H9 (cell line): ENCODE results near the gene EIF2S2. TPM values are rescaled to one million over a fixed set of nuclear protein-coding genes. Genes with fewer than 3 reads are reported as not detected.
A peak's percentile ranks its signal among the peaks of the same experiment; 100 is the strongest.

Experiments
- DNase-seq: peaks from one replicate; pipeline ENCODE4 v3.0.0-alpha.2; 2017
- H2AFZ ChIP-seq: one replicate; pipeline ENCODE4 v1.6.1; 2013; ENCODE audit warnings: mild to moderate bottlenecking, low read length, control low read depth, moderate library complexity
- H2AK5ac ChIP-seq: 2 replicates; pipeline ENCODE4 v1.6.1; 2013; ENCODE audit warnings: low read length, control low read depth, mixed read lengths; ENCODE audit not compliant: insufficient read length
- H2BK120ac ChIP-seq: one replicate; pipeline ENCODE4 v1.6.1; 2013; ENCODE audit warnings: low read depth, mild to moderate bottlenecking, low read length, control low read depth, inconsistent platforms; ENCODE audit not compliant: poor library complexity, severe bottlenecking
- H2BK12ac ChIP-seq: 2 replicates; pipeline ENCODE4 v1.6.1; 2013; ENCODE audit warnings: low read length, control low read depth, mixed read lengths, low read depth; ENCODE audit not compliant: insufficient read length
- H2BK15ac ChIP-seq: 2 replicates; pipeline ENCODE4 v1.6.1; 2013; ENCODE audit warnings: low read depth, low read length, control low read depth
- H2BK20ac ChIP-seq: one replicate; pipeline ENCODE4 v1.6.1; 2013; ENCODE audit warnings: low read depth, mild to moderate bottlenecking, low read length, control low read depth, inconsistent platforms; ENCODE audit not compliant: poor library complexity, severe bottlenecking
- H2BK5ac ChIP-seq: 2 replicates; pipeline ENCODE4 v1.6.1; 2013; ENCODE audit warnings: low read length, control low read depth, mixed read lengths; ENCODE audit not compliant: insufficient read length
- H3K14ac ChIP-seq: 2 replicates; pipeline ENCODE4 v1.6.1; 2013; ENCODE audit warnings: low read length, control low read depth; ENCODE audit not compliant: insufficient read depth
- H3K18ac ChIP-seq: 2 replicates; pipeline ENCODE4 v1.6.1; 2013; ENCODE audit warnings: low read depth, mild to moderate bottlenecking, mixed read lengths, low read length, control low read depth; ENCODE audit not compliant: insufficient read length
- H3K23ac ChIP-seq: 2 replicates; pipeline ENCODE4 v1.6.1; 2013; ENCODE audit warnings: low read length, control low read depth, mixed read lengths, low read depth; ENCODE audit not compliant: insufficient read length
- H3K23me2 ChIP-seq: 2 replicates; pipeline ENCODE4 v1.6.1; 2013; ENCODE audit warnings: low read depth, mild to moderate bottlenecking, mixed read lengths, low read length, control low read depth; ENCODE audit not compliant: insufficient read length, poor library complexity, severe bottlenecking
- H3K27ac ChIP-seq: 2 replicates; pipeline ENCODE4 v1.5.1; 2013; ENCODE audit warnings: low read length, control low read depth, mixed read lengths, low read depth; ENCODE audit not compliant: insufficient read length
- H3K27me3 ChIP-seq: 2 replicates; pipeline ENCODE4 v1.6.1; 2013; ENCODE audit warnings: low read length, control low read depth, inconsistent platforms; ENCODE audit not compliant: insufficient read depth
- H3K4ac ChIP-seq: 2 replicates; pipeline ENCODE4 v1.6.1; 2013; ENCODE audit warnings: low read depth, mild to moderate bottlenecking, control low read depth, inconsistent platforms, low read length, moderate library complexity
- H3K4me1 ChIP-seq: 2 replicates; pipeline ENCODE4 v1.6.1; 2013; ENCODE audit warnings: low read length, control low read depth, inconsistent platforms; ENCODE audit not compliant: insufficient read depth
- H3K4me2 ChIP-seq: 2 replicates; pipeline ENCODE4 v1.6.1; 2013; ENCODE audit warnings: low read length, control low read depth, mixed read lengths; ENCODE audit not compliant: insufficient read length, insufficient read depth
- H3K56ac ChIP-seq: 2 replicates; pipeline ENCODE4 v1.6.1; 2013; ENCODE audit warnings: low read depth, mild to moderate bottlenecking, mixed read lengths, low read length, control low read depth; ENCODE audit not compliant: insufficient read length
- H3K79me1 ChIP-seq: 2 replicates; pipeline ENCODE4 v1.6.1; 2013; ENCODE audit warnings: low read depth, mild to moderate bottlenecking, moderate library complexity, low read length, control low read depth, inconsistent platforms; ENCODE audit not compliant: insufficient read depth, poor library complexity, severe bottlenecking
- H3K79me2 ChIP-seq: 2 replicates; pipeline ENCODE4 v1.6.1; 2013; ENCODE audit warnings: low read length, control low read depth, inconsistent platforms; ENCODE audit not compliant: insufficient read depth
- H3K9ac ChIP-seq: 2 replicates; pipeline ENCODE4 v1.6.1; 2013; ENCODE audit warnings: low read length, control low read depth, mixed read lengths; ENCODE audit not compliant: insufficient read length; ENCODE audit errors: extremely low read depth
- H3K9me3 ChIP-seq: one replicate; pipeline ENCODE4 v1.6.1; 2013; ENCODE audit warnings: low read depth, low read length, inconsistent platforms; ENCODE audit not compliant: control insufficient read depth
- H3T11ph ChIP-seq: one replicate; pipeline ENCODE4 v1.6.1; 2013; ENCODE audit warnings: mild to moderate bottlenecking, low read length, control low read depth, inconsistent platforms
- H4K20me1 ChIP-seq: one replicate; pipeline ENCODE4 v1.6.1; 2013; ENCODE audit not compliant: control insufficient read depth, insufficient read length, insufficient read depth
- H4K5ac ChIP-seq: 2 replicates; pipeline ENCODE4 v1.6.1; 2013; ENCODE audit warnings: low read depth, mild to moderate bottlenecking, mixed read lengths, low read length, control low read depth; ENCODE audit not compliant: insufficient read length
- H4K8ac ChIP-seq: replicated peaks from 2 replicates; pipeline ENCODE4 v1.6.1; 2013; ENCODE audit warnings: low read length, control low read depth, mixed read lengths, low read depth; ENCODE audit not compliant: insufficient read length
- H4K91ac ChIP-seq: 2 replicates; pipeline ENCODE4 v1.6.1; 2013; ENCODE audit warnings: low read depth, mild to moderate bottlenecking, moderate library complexity, mixed read lengths, low read length, control low read depth; ENCODE audit not compliant: insufficient read length
- H3K27ac Mint-ChIP-seq, 3 experiments: 2 replicates in 2 of 3; 3 replicates in 1 of 3; pipeline ENCODE4 v1.8.0; 2020 to 2021; ENCODE audit warnings: mixed read lengths in 3 of 3, mild to moderate bottlenecking in 1 of 3, moderate library complexity in 1 of 3
- H3K27me3 Mint-ChIP-seq: 2 replicates; pipeline ENCODE4 v1.8.0; 2021; ENCODE audit warnings: low read depth, mild to moderate bottlenecking, moderate library complexity, mixed read lengths
- H3K36me3 Mint-ChIP-seq, 3 experiments: 2 replicates in 2 of 3; 3 replicates in 1 of 3; pipeline ENCODE4 v1.8.0; 2020 to 2021; ENCODE audit warnings: low read depth in 3 of 3, mixed read lengths in 3 of 3; ENCODE audit not compliant: insufficient read depth in 1 of 3
- H3K4me1 Mint-ChIP-seq, 2 experiments: 2 replicates each; pipeline ENCODE4 v1.8.0; 2020; ENCODE audit warnings: mixed read lengths in 2 of 2
- H3K4me3 Mint-ChIP-seq, 2 experiments: 2 replicates in 1 of 2; 3 replicates in 1 of 2; pipeline ENCODE4 v1.8.0; 2020 to 2021; ENCODE audit warnings: mild to moderate bottlenecking in 2 of 2, mixed read lengths in 2 of 2, moderate library complexity in 1 of 2
- H3K9me3 Mint-ChIP-seq, 2 experiments: 2 replicates in 1 of 2; 3 replicates in 1 of 2; pipeline ENCODE4 v1.8.0; 2020; ENCODE audit warnings: mild to moderate bottlenecking in 2 of 2, mixed read lengths in 2 of 2, moderate library complexity in 1 of 2
- CTCF ChIP-seq: fragments of 200-600 bp; sonication (generic); conservative IDR thresholded peaks from 3 replicates; pipeline ENCODE4 v1.8.0; 2021; ENCODE audit warnings: antibody characterized with exemption, mild to moderate bottlenecking
- WGBS: extraction: QIAGEN DNeasy Blood & Tissue Kit; methylation state at CpG from one replicate; pipeline ENCODE4 v1.1.7; 2013; ENCODE audit warnings: missing lambda C conversion rate, low lambda C conversion rate, mixed read lengths; ENCODE audit not compliant: insufficient read length; ENCODE audit errors: extremely low coverage; 5-methylcytosine and 5-hydroxymethylcytosine counted together
- total RNA-seq: library from RNA; stranded (reverse); gene quantifications from 2 replicates; pipeline ENCODE4 v1.2.1, GENCODE V29; 2021

The EIF2S2 gene
- total RNA-seq, 1 experiment from 2014 or later, result 188 TPM

- no peaks in the 10 kb centered on the region for H3K27me3 Mint-ChIP-seq
- no peaks in the 10 kb centered on the region for H3K4me1 Mint-ChIP-seq
- Histone ChIP-seq H2AK5ac (no peak overlapping the region), H2BK5ac (no peak overlapping the region), H4K91ac (no peak overlapping the region), H3K4me2 (no peak overlapping the region), H3K27me3 (no peaks in the 10 kb centered on the region), H2BK12ac (no peak overlapping the region), H4K8ac (no peak overlapping the region), H3T11ph (no peak overlapping the region), H3K56ac (no peak overlapping the region), H4K5ac (no peak overlapping the region), H3K14ac (no peak overlapping the region), H3K79me1 (no peaks in the 10 kb centered on the region), H3K9ac (no peak overlapping the region), H3K9me3 (no peaks in the 10 kb centered on the region), H3K4me1 (no peaks in the 10 kb centered on the region), H2AFZ (no peak overlapping the region), H3K18ac (no peak overlapping the region), H3K4ac (no peak overlapping the region), H2BK20ac (no peak overlapping the region), H3K23ac (no peak overlapping the region), H3K27ac (no peak overlapping the region), H4K20me1 (no peaks in the 10 kb centered on the region), H3K23me2 (no peaks in the 10 kb centered on the region), H2BK15ac (no peak overlapping the region), H2BK120ac (no peak overlapping the region), H3K79me2 (no peaks in the 10 kb centered on the region)
- H3K36me3 Mint-ChIP-seq, result peaks cover 15 to 63% (median 24%) of the 10 kb centered on the region in 3 experiments
- peak overlapping the region; percentile 30 to 73 (median 50); a peak in 3 of 7 replicates for H3K27ac Mint-ChIP-seq
- no peak overlapping the region for H3K4me3 Mint-ChIP-seq
- TF ChIP-seq CTCF, result no peak
- no CpG with 5 or more reads among the region's 9 CpGs for WGBS
- H3K9me3 Mint-ChIP-seq, result no peaks in the 10 kb centered on the region
- no peak for DNase-seq
These were observed 27.7 kb downstream of the EIF2S2 start for GRCh38 chr20:34084227-34084923.
